GM15510 (cell line): ENCODE data around the gene ALDH6A1.

Source experiments
- POLR2A ChIP-seq: IDR thresholded peaks from 3 replicates; pipeline ENCODE4 v1.6.1; 2011; ENCODE audit warnings: borderline replicate concordance; ENCODE audit not compliant: insufficient read length; ENCODE audit errors: extremely low read depth

Gene ALDH6A1

GRCh38 chr14:74018586-74019407 is 65.5 kb downstream of the ALDH6A1 start, which contains the start of the genes BBOF1 and ENTPD5:
TSS of gene BBOF1 (plus strand) at chr14:74019349. CDS start at chr14:74019479, 130 bp downstream.
TSS of gene ENTPD5 (minus strand) at chr14:74019288. CDS start at chr14:73988102, 31,186 bp downstream.
- TF ChIP-seq POLR2A, result peak; percentile 93

GRCh38 chr14:74018174-74018585 is 66.1 kb downstream of the ALDH6A1 start:
- TF ChIP-seq POLR2A, result no peak

GRCh38 chr14:74015963-74016362 is 68.3 kb downstream of the ALDH6A1 start:
- TF ChIP-seq POLR2A, result no peak

- no peak for TF ChIP-seq POLR2A
These were observed 69.1 kb downstream of the ALDH6A1 start for GRCh38 chr14:74015176-74015575.

GRCh38 chr14:74014299-74014698 is 70.0 kb downstream of the ALDH6A1 start:
- TF ChIP-seq POLR2A, result no peak

- TF ChIP-seq POLR2A, result no peak
These were observed 75.3 kb downstream of the ALDH6A1 start for GRCh38 chr14:74008843-74009499.
